Suprapubic skin (tissue), 3 donors: ENCODE data around the gene SLC30A10.

Experiments
- EP300 ChIP-seq: sonication (generic); formaldehyde crosslinking; IDR thresholded peaks from one replicate; pipeline ENCODE4 v1.6.1; 2017; ENCODE audit warnings: antibody characterized with exemption
- POLR2A ChIP-seq, 2 donors: fragments of 450-650 bp; IDR thresholded peaks; one replicate each; pipeline ENCODE4 v1.6.1; 2017; ENCODE audit warnings: antibody characterized with exemption in 2 of 2, mild to moderate bottlenecking in 2 of 2, moderate library complexity in 2 of 2
- TF ChIP-seq, protein P1 (sequence below), 2 donors: fragments of 200-600 bp in 1 of 2; fragments of 450-650 bp in 1 of 2; sonication (generic) in 1 of 2; IDR thresholded peaks; one replicate each; pipeline ENCODE4 v1.5.1; 2016 to 2019; ENCODE audit warnings: antibody characterized with exemption in 2 of 2, mild to moderate bottlenecking in 1 of 2, moderate library complexity in 1 of 2

- TF ChIP-seq, protein P1, sequence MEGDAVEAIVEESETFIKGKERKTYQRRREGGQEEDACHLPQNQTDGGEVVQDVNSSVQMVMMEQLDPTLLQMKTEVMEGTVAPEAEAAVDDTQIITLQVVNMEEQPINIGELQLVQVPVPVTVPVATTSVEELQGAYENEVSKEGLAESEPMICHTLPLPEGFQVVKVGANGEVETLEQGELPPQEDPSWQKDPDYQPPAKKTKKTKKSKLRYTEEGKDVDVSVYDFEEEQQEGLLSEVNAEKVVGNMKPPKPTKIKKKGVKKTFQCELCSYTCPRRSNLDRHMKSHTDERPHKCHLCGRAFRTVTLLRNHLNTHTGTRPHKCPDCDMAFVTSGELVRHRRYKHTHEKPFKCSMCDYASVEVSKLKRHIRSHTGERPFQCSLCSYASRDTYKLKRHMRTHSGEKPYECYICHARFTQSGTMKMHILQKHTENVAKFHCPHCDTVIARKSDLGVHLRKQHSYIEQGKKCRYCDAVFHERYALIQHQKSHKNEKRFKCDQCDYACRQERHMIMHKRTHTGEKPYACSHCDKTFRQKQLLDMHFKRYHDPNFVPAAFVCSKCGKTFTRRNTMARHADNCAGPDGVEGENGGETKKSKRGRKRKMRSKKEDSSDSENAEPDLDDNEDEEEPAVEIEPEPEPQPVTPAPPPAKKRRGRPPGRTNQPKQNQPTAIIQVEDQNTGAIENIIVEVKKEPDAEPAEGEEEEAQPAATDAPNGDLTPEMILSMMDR (IDR thresholded peaks at IDR 0.05) = no peak
- TF ChIP-seq POLR2A (IDR thresholded peaks at IDR 0.05) = no peak
- no peak for TF ChIP-seq EP300
Observed at GRCh38 chr1:219966071-219966349, 37.7 kb upstream of the SLC30A10 start.
